Cardiac ventricle fibroblast (primary cell): Measurements from ENCODE around the gene TMEM232. TPM values are rescaled to one million over a fixed set of nuclear protein-coding genes. Genes with fewer than 3 reads are reported as not detected.

Experiments
- total RNA-seq: library from RNA; depleted of rRNA; stranded (reverse); fragments of >200 nt; gene quantifications from 2 replicates; pipeline ENCODE4 v1.2.3, GENCODE V29; 2015

Gene TMEM232
- 1.0 and 5.1 TPM in 2 replicates for total RNA-seq

GRCh38 chr5:110726249-110727024, at the start of gene TMEM232:
TSS of gene TMEM232 (minus strand) at chr5:110726671. CDS start at chr5:110667352, 59,319 bp downstream.

GRCh38 chr5:110738812-110739651, 12.6 kb upstream of the TMEM232 start, which contains the start of gene SLC25A46:
TSS of gene SLC25A46 (plus strand) at chr5:110739007. CDS start at chr5:110739120, 113 bp downstream.

Other genes with a start within 250 kb of the TMEM232 start
- gene SLC25A46, start 12.3 kb upstream of the TMEM232 start, total RNA-seq, result 46.8 and 49.1 TPM in 2 replicates